CD14-positive monocyte (primary cell): ENCODE results near the gene NONO. TPM values are rescaled to one million over a fixed set of nuclear protein-coding genes. Genes with fewer than 3 reads are reported as not detected.
"Not testable (repeated sequence)": the region's sequence is repeated elsewhere in the genome, so short reads cannot be mapped to it uniquely, and the experiment has no call there.

Experiments
- DNase-seq, 3 donors: peaks; one replicate each; pipeline ENCODE4 v3.0.0-alpha.2; 2011 to 2022
- H2AFZ ChIP-seq: 2 replicates; pipeline ENCODE4 v1.6.0; 2012; ENCODE audit warnings: mild to moderate bottlenecking, low read depth, low read length, inconsistent platforms; ENCODE audit not compliant: insufficient read depth, poor library complexity, severe bottlenecking
- H3K27ac ChIP-seq, 2 donors: 1 replicate in 1 of 2; 2 replicates in 1 of 2; pipeline ENCODE4 v1.5.1; 2012 to 2013; ENCODE audit warnings: low read length in 2 of 2, control low read depth in 1 of 2, inconsistent platforms in 1 of 2, low read depth in 1 of 2, mild to moderate bottlenecking in 1 of 2
- H3K27me3 ChIP-seq, 2 donors: one replicate each; pipeline versions ENCODE4 v1.6.0 to v1.6.1; 2011 to 2013; ENCODE audit warnings: low read length in 2 of 2; ENCODE audit not compliant: control insufficient read depth in 2 of 2, insufficient read depth in 2 of 2
- H3K36me3 ChIP-seq, 2 donors: replicated peaks in 1 of 2; 1 replicate in 1 of 2; 2 replicates in 1 of 2; pipeline versions ENCODE4 v1.5.1 to v1.6.1; 2012 to 2013; ENCODE audit warnings: low read length in 2 of 2, control low read depth in 1 of 2, inconsistent platforms in 1 of 2, mild to moderate bottlenecking in 1 of 2; ENCODE audit not compliant: insufficient read depth in 2 of 2, control insufficient read depth in 1 of 2
- H3K4me1 ChIP-seq, 2 donors: 1 replicate in 1 of 2; 2 replicates in 1 of 2; pipeline versions ENCODE4 v1.5.1 to v1.6.1; 2012 to 2013; ENCODE audit warnings: low read length in 2 of 2, control low read depth in 1 of 2, inconsistent platforms in 1 of 2, mild to moderate bottlenecking in 1 of 2, moderate library complexity in 1 of 2; ENCODE audit not compliant: insufficient read depth in 2 of 2, control insufficient read depth in 1 of 2
- H3K4me2 ChIP-seq: replicated peaks from 2 replicates; pipeline ENCODE3; 2012; ENCODE audit warnings: low read length, moderate library complexity, mild to moderate bottlenecking; ENCODE audit not compliant: poor library complexity, severe bottlenecking; ENCODE audit errors: extremely low read depth
- H3K4me3 ChIP-seq, 3 experiments: fragments of 200-600 bp in 1 of 3; sonication (generic) in 1 of 3; replicated peaks in 1 of 3; 1 replicate in 2 of 3; 2 replicates in 1 of 3; pipeline ENCODE4 v1.5.1; 2011 to 2013; ENCODE audit warnings: low read length in 3 of 3, mild to moderate bottlenecking in 3 of 3, control low read depth in 2 of 3, low read depth in 2 of 3, inconsistent platforms in 1 of 3, moderate library complexity in 1 of 3
- H3K79me2 ChIP-seq: 2 replicates; pipeline ENCODE4 v1.6.0; 2012; ENCODE audit warnings: mild to moderate bottlenecking, control low read depth, inconsistent platforms, low read length, moderate library complexity; ENCODE audit not compliant: insufficient read depth
- H3K9ac ChIP-seq: 2 replicates; pipeline ENCODE4 v1.6.0; 2017; ENCODE audit warnings: low read length, mild to moderate bottlenecking; ENCODE audit not compliant: insufficient read depth, poor library complexity, severe bottlenecking
- H3K9me3 ChIP-seq, 2 donors: replicated peaks in 1 of 2; 1 replicate in 1 of 2; 2 replicates in 1 of 2; pipeline versions ENCODE4 v1.5.1 to v1.6.1; 2012 to 2013; ENCODE audit warnings: low read length in 2 of 2, control low read depth in 1 of 2; ENCODE audit not compliant: control insufficient read depth in 1 of 2, insufficient read depth in 1 of 2
- H4K20me1 ChIP-seq: 2 replicates; pipeline ENCODE4 v1.6.0; 2012; ENCODE audit warnings: mild to moderate bottlenecking, low read length, control low read depth, moderate library complexity; ENCODE audit not compliant: insufficient read depth
- H3K27ac Mint-ChIP-seq, 7 donors: one replicate each; pipeline ENCODE4 v1.8.0; 2020; ENCODE audit warnings: mild to moderate bottlenecking in 7 of 7, mixed read lengths in 7 of 7, moderate library complexity in 6 of 7, inconsistent platforms in 2 of 7
- H3K27me3 Mint-ChIP-seq, 3 donors: one replicate each; pipeline ENCODE4 v1.8.0; 2021 to 2022; ENCODE audit warnings: low read depth in 3 of 3, mild to moderate bottlenecking in 3 of 3, mixed read lengths in 3 of 3, moderate library complexity in 3 of 3, inconsistent platforms in 1 of 3
- H3K36me3 Mint-ChIP-seq, 2 donors: one replicate each; pipeline ENCODE4 v1.8.0; 2020; ENCODE audit warnings: mixed read lengths in 2 of 2, inconsistent platforms in 1 of 2, mild to moderate bottlenecking in 1 of 2
- H3K4me1 Mint-ChIP-seq: one replicate; pipeline ENCODE4 v1.8.0; 2020; ENCODE audit warnings: mild to moderate bottlenecking, mixed read lengths
- H3K4me3 Mint-ChIP-seq, 2 donors: one replicate each; pipeline ENCODE4 v1.8.0; 2020; ENCODE audit warnings: mild to moderate bottlenecking in 2 of 2, mixed read lengths in 2 of 2, moderate library complexity in 1 of 2
- H3K9me3 Mint-ChIP-seq, 7 donors: one replicate each; pipeline ENCODE4 v1.8.0; 2020 to 2022; ENCODE audit warnings: mixed read lengths in 7 of 7, mild to moderate bottlenecking in 6 of 7, moderate library complexity in 6 of 7, inconsistent platforms in 2 of 7
- WGBS: methylation state at CpG from one replicate; pipeline ENCODE4 v1.1.5; 2013; ENCODE audit warnings: missing lambda C conversion rate; ENCODE audit not compliant: insufficient coverage; 5-methylcytosine and 5-hydroxymethylcytosine counted together
- intact Hi-C, 2 donors: fragments of 100-400 bp; cut with micrococcal nuclease; formaldehyde crosslinking; loops; one replicate each; pipeline versions ENCODE4 v1.15.0 to v1.15.1; 2023
- polyA plus RNA-seq, 3 donors: library from polyadenylated mRNA; depleted of rRNA in 1 of 3; unstranded in 2 of 3; stranded (reverse) in 1 of 3; fragments of 300-500 nt in 2 of 3; fragments of >200 nt in 1 of 3; fragmentation: Illumina TruSeq in 2 of 3; gene quantifications; 1 replicate in 2 of 3; 2 replicates in 1 of 3; pipeline ENCODE4 v1.2.3, GENCODE V29; 2012 to 2021
- TF ChIP-seq, protein P1 (sequence below): fragments of 200-600 bp; IDR thresholded peaks from one replicate; pipeline ENCODE4 v1.8.0; 2022; ENCODE audit warnings: antibody characterized with exemption, mild to moderate bottlenecking

Gene NONO
- polyA plus RNA-seq, 3 donors, result 111 to 133 (median 122) TPM

GRCh38 chrX:71269801-71270395 lies 13.5 kb upstream of the NONO start:
- Histone ChIP-seq H3K4me1 (no peaks in the 10 kb centered on the region), H2AFZ (no peak overlapping the region), H3K4me2 (no peak overlapping the region), H3K27me3 (no peaks in the 10 kb centered on the region), H4K20me1 (no peaks in the 10 kb centered on the region), H3K27ac (no peak overlapping the region), H3K9ac (no peak overlapping the region), H3K9me3 (no peaks in the 10 kb centered on the region), H3K4me3 (no peak overlapping the region), H3K36me3 (no peaks in the 10 kb centered on the region), H3K79me2 (no peaks in the 10 kb centered on the region)
- no peak overlapping the region for H3K27ac Mint-ChIP-seq
- intact Hi-C loops, result no loop called here
- no peaks in the 10 kb centered on the region for H3K36me3 Mint-ChIP-seq
- peaks cover 0 to 3% (median 2%) of the 10 kb centered on the region in 3 donors for H3K27me3 Mint-ChIP-seq
- WGBS, result 96% methylated on average over 12 of the region's 19 CpGs
- DNase-seq, result no peak
- no peaks in the 10 kb centered on the region for H3K4me1 Mint-ChIP-seq
- H3K4me3 Mint-ChIP-seq, result no peak overlapping the region
- TF ChIP-seq, protein P1, sequence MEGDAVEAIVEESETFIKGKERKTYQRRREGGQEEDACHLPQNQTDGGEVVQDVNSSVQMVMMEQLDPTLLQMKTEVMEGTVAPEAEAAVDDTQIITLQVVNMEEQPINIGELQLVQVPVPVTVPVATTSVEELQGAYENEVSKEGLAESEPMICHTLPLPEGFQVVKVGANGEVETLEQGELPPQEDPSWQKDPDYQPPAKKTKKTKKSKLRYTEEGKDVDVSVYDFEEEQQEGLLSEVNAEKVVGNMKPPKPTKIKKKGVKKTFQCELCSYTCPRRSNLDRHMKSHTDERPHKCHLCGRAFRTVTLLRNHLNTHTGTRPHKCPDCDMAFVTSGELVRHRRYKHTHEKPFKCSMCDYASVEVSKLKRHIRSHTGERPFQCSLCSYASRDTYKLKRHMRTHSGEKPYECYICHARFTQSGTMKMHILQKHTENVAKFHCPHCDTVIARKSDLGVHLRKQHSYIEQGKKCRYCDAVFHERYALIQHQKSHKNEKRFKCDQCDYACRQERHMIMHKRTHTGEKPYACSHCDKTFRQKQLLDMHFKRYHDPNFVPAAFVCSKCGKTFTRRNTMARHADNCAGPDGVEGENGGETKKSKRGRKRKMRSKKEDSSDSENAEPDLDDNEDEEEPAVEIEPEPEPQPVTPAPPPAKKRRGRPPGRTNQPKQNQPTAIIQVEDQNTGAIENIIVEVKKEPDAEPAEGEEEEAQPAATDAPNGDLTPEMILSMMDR, result no peak
- H3K9me3 Mint-ChIP-seq, result peaks cover 0 to 8% (median 0%) of the 10 kb centered on the region in 7 donors

- H2AFZ ChIP-seq, H3K36me3 Mint-ChIP-seq, H3K9me3 ChIP-seq, H3K4me3 ChIP-seq, H3K4me2 ChIP-seq, H3K27me3 ChIP-seq, H3K9me3 Mint-ChIP-seq, H3K27ac ChIP-seq, H3K9ac ChIP-seq, H4K20me1 ChIP-seq, H3K79me2 ChIP-seq, H3K4me1 Mint-ChIP-seq, intact Hi-C loops, H3K27me3 Mint-ChIP-seq, H3K36me3 ChIP-seq, H3K4me3 Mint-ChIP-seq, H3K27ac Mint-ChIP-seq, DNase-seq, H3K4me1 ChIP-seq: not testable (repeated sequence)
- no CpG with 5 or more reads among the region's 2 CpGs for WGBS
Measured at GRCh38 chrX:71272313-71272712, 11.1 kb upstream of the NONO start.

DNA sequence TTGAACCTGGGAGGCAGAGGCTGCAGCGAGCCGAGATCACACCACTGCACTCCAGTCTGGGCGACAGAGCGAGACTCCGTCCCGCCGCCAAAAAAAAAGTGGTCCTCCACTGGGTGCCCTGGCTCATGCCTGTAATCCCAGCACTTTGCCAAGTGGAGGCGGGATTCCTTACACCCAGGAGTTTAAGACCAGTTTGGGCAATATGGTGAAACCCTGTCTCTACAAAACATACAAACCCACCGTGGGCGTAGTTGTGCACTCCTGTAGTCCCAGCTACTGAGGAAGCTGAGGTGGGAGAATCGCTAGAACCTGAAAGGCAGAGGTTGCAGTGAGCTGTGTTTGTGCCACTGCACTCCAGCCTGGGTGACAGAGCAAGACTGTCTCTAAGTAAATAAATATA lies 2.1 kb upstream of the NONO start:
- H3K9me3 Mint-ChIP-seq, result peaks cover 0 to 21% (median 3%) of the 10 kb centered on the region in 7 donors
- H2AFZ ChIP-seq, H3K9me3 ChIP-seq, H3K27ac Mint-ChIP-seq, intact Hi-C loops, H3K4me3 ChIP-seq, H3K4me2 ChIP-seq, H3K9ac ChIP-seq, DNase-seq, H3K4me3 Mint-ChIP-seq, H3K4me1 Mint-ChIP-seq, H3K36me3 ChIP-seq, H3K27me3 Mint-ChIP-seq, H3K27me3 ChIP-seq, H3K27ac ChIP-seq, H3K36me3 Mint-ChIP-seq, H4K20me1 ChIP-seq: not testable (repeated sequence)
- WGBS, result no CpG with 5 or more reads among the region's 11 CpGs
- peaks cover 26% of the 10 kb centered on the region for H3K79me2 ChIP-seq
- peaks cover 10 to 21% of the 10 kb centered on the region in 2 donors for H3K4me1 ChIP-seq
